AG10803 (cell line): ENCODE measurements around the gene JAM3.

Experiments used
- DNase-seq: peaks from one replicate; pipeline ENCODE4 v3.0.0; 2010; ENCODE audit warnings: low read depth
- H3K4me3 ChIP-seq: 2 replicates; pipeline ENCODE4 v1.5.1; 2011; ENCODE audit warnings: mild to moderate bottlenecking, low read length, control low read depth
- TF ChIP-seq, protein P1 (sequence below): conservative IDR thresholded peaks from 2 replicates; pipeline ENCODE4 v1.5.1; 2011; ENCODE audit warnings: mild to moderate bottlenecking, low read length, control low read depth, inconsistent platforms

Gene JAM3

DNA sequence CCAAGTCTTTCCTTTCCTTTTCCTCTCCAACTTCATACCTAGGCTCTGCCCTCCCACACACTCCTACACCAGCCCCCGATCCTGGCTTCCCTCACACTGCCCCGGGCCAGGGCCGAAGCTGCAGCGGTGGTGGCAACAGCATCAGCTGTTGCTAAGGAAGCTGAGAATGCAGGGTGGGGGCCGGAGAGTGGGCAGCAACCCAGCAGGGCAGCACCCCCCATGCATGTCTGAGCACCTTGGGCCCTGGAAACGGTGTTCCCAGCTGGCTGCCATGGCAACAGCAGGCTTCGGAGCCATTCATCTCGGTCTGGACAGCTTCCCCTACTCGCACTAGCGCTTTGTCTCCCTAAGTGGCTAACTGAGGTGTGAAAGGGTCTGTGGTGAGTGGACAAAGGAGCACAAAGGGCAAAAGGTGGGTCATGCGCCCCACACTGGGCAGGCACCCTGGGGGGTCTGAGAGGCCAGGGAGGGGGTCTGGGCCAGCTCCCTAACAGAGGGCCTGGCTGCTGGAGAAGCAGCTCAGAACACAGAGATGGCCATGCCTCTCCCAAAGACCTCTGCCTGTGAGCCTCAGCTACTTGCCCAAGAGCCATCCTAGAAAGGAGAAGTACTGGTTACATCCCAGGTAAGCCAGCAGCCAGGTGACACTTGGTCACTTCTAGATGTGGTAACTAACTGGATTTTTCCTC is 42.1 kb upstream of the JAM3 start:
- TF ChIP-seq, protein P1, sequence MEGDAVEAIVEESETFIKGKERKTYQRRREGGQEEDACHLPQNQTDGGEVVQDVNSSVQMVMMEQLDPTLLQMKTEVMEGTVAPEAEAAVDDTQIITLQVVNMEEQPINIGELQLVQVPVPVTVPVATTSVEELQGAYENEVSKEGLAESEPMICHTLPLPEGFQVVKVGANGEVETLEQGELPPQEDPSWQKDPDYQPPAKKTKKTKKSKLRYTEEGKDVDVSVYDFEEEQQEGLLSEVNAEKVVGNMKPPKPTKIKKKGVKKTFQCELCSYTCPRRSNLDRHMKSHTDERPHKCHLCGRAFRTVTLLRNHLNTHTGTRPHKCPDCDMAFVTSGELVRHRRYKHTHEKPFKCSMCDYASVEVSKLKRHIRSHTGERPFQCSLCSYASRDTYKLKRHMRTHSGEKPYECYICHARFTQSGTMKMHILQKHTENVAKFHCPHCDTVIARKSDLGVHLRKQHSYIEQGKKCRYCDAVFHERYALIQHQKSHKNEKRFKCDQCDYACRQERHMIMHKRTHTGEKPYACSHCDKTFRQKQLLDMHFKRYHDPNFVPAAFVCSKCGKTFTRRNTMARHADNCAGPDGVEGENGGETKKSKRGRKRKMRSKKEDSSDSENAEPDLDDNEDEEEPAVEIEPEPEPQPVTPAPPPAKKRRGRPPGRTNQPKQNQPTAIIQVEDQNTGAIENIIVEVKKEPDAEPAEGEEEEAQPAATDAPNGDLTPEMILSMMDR, result no peak
- no peak for DNase-seq
- no peak overlapping the region for H3K4me3 ChIP-seq

DNA sequence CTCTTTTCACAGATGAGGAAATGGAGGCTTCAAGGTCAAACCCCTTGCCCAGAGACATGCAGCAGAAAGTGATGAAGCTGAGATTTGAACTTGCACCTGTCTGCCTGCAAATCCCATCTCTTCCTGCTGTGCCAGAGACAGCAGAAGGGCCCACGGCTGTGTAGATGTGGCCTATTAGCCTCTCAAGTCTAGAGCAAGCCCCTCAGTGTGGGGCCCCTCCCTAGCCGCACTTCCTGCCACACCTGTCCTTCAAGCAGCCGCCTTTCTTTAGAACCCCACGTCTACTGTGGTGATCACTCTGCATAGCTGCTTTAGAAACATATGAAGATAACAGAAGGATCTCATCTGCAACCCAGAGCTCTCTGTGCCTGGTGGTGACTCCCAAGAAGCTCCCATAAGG is 41.2 kb upstream of the JAM3 start:
- DNase-seq, result no peak
- H3K4me3 ChIP-seq, result no peak overlapping the region
- TF ChIP-seq, protein P1, result no peak

DNA sequence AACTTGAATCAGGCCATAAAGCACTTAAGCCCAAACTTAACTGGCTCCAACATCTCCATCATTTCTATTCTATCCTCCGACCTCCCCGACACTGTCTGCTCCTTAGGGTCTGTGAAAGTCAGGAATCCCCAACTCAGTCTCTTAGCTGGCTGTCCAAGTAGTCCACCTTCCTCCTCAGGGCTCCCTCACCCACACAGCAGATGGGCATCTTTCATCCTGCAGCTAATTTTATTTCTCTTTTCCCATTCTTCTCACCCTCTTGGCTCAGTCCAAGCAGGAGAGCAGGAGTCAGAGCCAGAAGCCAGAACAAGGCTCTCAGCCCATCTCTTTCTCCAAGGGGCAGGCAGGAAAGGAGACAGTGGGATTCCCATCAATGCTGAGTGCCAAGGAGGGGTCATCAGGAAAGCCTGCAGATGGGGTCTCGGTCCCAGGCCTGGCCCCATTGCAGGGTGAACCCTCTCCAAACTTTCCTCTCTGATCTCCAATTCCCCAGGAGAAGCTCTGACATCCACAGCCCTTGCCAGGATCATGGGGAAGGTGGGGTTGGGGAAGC is 40.4 kb upstream of the JAM3 start:
- H3K4me3 ChIP-seq, result no peak overlapping the region
- DNase-seq, result no peak
- TF ChIP-seq, protein P1, result no peak

DNA sequence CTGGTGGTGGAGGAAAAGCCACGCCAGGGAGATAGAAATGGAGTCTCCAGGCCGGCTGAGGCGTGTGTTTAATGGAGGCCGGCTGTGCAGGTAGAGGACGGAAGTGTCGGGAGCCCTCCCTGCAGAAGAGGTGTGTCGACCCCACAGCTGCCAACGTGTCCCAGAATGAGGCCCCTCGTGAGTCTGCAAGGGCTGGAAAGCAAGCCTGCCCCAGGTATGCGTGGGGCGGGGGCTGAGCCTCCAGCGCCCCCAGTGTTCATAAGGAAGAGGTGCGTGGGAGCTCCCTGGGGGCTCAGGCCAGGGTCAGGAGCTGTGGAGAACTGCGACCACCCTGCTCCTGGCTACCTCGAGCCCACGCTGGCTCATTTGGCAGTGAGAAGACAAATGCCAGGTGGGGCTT is 38.0 kb upstream of the JAM3 start:
- DNase-seq, result no peak
- TF ChIP-seq, protein P1, result no peak

DNA sequence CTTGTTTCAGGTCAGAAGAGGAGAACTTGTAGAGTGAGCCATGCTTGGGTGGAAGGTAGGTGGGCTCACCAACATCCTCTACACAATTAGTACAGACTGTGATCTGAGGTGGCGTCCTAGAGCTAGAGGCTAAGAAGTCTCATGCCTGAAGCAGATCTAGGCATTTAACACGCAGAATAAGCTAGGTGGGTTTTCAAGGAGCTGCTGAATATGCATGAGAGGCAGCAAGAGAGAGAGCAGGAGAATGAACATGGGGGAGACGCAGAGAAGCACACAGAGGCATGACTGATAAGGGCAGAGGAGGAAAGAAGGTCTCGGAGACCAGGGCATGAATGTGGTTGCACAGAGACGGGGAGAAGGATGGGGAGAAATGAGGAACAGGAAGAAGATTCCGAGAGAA is 36.8 kb upstream of the JAM3 start:
- DNase-seq, result no peak
- TF ChIP-seq, protein P1, result no peak
- no peak overlapping the region for H3K4me3 ChIP-seq

More for the DNA sequence above, 38.0 kb upstream of the JAM3 start:
- H3K4me3 ChIP-seq, result no peak overlapping the region

DNA sequence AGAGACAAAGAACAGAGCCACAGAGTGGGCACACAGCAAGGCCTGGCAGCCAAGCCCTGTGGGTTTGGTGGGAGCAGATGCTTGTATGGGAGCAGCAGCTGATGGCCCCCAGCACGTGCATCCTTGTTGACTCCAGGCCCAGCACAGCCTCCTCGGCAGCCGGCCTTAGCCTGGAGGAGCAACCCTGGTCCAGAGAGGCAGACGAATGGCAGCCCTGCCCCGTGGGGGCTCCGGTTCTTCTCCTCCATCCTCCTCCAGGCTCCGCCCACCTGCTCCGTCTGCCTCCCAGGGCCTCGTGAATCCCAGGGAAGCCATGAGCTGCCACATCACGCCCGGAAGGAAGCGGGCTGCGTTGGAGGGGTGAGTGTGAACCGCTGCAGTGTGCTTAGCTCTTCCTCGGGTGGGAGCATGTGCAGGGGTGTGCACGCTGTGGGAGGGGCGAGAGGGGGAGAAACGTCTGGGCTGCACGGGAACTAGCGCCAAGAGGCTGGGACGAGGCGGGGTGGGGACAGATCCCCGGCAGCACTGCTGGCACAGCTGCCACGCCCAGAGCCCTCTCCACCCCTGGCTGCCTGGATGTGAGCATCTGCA is 36.3 kb upstream of the JAM3 start:
- DNase-seq, result peak; percentile 35
- TF ChIP-seq, protein P1, result no peak
- H3K4me3 ChIP-seq, result peak overlapping the region; percentile 35

DNA sequence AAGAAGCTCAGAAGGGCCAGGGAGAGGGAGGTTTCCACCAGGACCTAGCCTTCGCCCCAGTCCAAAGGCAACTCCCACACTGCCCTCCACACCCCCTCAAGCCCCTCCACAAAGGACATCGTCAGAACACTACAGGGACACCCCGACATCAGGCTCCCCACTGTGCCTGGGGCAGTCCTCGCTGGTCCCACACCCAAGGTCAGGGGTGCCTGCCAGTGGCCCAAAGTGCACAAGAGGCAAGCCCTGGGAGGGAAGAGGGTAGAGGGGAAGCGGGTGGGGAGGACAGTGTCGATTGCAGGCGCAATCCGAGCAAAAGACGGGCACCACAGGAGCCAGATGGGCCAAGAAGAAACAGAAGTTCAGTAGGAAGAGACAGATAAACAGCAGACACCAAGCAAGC is 35.6 kb upstream of the JAM3 start:
- no peak for DNase-seq
- H3K4me3 ChIP-seq, result peak overlapping the region; percentile 42
- TF ChIP-seq, protein P1, result no peak
